Activated CD4-positive, CD25-positive, alpha-beta regulatory T cell treated with anti-CD3 and anti-CD28 coated beads, Interleukin-2, amount 50 U/mL, for 16 hours (primary cell): Measurements from ENCODE around the gene AIFM1.

Experiments used
- DNase-seq: peaks from one replicate; pipeline ENCODE4 v3.0.0-alpha.2; 2020; ENCODE audit warnings: low read depth, low spot score

The AIFM1 gene

DNA sequence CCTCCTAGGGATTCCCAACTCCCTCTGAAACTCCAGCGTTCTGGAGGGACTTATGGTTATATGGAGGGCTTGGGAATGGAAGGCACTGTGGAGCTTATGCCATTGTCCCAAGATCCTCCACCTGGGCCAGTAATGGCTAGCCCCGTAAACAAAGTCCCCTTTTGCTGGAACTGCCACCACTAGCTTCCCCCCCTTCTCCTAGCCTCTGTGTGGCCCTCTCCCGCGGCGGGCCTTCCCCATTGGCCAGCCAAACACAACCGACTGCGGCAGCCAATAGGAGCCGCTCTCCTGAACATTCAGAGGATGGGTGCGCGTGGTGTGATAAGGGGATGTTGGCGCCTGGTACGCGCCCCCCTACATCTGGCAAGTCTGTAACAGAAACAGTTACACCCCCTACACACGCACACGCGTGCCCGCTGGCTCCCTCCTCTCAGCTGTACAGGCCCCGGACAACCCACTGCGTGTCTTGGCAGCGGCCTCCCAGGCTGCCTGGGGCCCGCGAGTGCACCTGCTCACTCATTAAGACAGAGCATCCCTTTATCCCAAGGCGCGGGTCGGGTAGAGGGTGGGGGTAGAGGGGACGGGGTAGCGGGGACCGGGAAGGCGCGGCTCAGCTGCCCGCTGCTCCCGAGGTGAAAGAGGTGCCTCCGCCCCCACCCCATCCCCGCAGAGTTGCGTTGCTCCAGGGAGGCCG, 5.3 kb upstream of the AIFM1 start:
- no peak for DNase-seq

DNA sequence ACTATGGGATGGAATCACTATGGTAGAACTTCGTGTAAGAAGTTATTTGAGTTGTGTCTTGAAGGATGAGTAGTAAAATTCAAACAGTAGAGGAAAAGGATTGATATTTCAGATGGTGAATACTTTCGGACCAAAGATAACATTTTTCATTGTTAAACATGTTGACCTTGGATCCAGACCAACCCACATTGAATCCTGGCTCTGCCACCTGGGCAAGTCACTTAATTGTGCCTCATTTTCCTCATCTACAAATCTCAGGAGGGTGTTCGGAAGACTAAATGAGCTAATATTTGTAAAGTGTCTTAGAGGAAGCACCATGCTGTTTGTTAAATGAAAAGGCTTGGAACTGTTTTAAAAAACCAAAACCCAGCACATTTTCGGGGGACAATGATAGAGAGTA, 1.4 kb upstream of the AIFM1 start:
- DNase-seq = no peak

DNA sequence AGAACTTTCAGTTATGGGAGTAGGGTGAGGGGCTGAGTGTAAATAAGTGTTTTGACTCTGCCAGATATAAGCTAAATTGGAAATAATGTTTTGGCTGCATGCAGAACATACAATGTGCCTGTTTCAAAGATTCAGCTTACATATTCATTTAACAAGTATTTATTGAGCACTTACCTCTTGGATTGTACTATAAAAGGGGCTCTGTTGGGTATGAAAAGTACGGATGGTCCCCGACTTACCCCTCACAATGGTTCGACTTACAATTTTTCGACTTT, 799 bp upstream of the AIFM1 start:
- no peak for DNase-seq

DNA sequence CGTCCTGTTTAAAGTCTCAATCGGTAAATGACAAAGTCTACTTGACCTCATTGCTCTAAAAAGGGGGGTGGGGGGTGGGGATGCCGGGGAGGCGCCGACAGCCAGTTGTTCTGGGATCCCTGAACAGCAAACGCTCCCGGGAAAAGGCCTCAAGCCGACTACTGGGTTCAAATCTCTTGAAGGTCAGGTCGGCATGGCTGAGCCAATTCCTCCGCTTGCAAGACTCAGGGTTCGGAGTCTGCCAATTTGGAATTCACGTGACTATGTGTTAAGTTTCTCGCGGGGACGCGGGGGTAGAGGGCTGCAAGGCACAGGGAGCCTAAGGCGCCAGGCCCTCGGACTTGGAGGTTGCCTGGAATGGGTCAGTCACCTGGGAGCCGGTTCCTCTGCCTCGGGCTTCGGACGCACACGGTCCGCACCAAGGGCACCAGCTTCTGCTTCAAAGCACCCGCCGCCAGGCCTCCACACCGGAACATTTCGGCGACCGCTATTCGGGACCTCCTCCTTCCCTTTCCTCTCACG, 399 bp downstream of the AIFM1 start:
- DNase-seq = no peak

DNA sequence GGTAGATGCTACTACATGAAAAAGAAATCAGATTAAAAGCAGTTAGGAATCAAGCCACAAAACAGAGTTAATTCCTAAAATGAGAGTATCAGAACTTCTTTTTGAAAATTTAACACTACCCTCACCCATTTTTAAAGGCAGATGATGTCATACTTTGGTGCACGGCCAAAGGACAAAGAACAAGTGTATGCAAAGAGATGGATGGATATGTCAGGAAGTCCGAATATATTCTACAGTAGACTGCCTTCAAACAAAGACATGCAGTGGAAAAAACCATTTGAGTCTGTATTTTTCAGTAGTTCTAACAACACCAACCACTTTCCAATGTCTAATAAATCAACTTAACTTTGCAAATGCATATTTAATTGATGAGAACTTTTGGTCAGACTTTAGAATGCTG, 2.2 kb downstream of the AIFM1 start:
- DNase-seq = no peak

DNA sequence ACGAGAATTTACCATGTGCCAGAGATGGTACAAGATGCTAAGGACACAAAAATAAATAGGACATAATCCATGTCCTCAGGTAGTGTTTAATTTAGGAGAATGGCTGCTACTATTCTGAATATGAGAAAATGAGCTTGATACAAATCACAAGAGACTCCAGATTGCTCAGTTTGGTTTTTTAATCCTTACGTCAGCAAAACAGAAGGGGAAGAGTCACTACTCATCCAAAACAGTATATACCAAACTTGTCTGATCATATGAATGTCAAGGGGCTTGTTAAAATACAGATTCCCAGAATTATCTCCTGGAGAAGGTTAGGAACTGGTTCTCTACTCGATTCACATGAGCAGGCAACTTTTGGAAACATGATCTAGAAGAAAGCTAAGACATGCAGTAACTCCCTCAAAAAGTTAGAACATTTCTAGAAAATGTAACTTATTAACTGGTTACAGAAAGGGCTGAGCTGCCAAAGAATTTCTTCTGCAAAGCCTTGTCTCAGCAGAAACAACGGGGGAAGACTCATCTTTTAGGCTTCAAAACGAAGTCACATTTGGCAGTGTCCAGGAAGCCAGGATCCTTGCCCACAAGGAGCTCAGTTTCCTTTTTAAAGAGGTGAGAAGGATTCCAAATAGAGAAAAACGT, 3.4 kb downstream of the AIFM1 start:
- DNase-seq = no peak

DNA sequence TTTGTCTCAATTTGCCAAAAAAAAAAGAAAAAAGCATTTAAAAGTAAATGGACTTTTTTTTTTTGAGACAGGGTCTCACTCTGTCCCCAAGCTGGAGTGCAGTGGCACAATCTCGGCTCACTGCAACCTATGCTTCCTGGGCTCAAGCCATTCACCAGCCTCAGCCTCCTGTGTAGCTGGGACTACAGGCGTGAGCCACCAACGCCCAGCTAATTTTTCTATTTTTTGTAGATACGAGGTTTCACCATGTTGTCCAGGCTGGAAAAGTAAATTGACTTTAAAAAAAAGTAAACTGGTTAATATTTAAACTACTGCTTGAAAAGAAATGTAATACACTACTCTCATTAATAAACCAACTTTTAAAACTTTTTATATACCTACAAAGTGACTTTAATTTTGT, 5.9 kb downstream of the AIFM1 start:
- no peak for DNase-seq

DNA sequence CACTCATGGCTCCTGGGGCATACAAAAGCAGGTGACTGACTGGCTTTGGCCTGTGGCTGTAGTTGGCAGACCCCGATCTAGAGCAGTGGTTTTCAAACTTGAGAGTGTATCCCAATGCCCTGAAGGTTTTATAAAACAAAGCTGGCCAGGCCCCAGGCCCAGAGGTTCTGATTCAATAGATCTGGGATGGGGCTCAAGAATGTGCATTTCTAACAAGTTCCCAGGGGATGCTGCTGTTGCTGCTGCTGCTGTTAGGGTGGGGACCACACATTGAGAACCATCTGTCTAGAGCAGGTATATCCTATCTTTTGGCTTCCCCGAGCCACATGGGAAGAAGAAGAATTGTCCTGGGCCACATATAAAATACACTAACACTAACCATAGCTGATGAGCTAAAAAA, 7.3 kb downstream of the AIFM1 start:
- no peak for DNase-seq

DNA sequence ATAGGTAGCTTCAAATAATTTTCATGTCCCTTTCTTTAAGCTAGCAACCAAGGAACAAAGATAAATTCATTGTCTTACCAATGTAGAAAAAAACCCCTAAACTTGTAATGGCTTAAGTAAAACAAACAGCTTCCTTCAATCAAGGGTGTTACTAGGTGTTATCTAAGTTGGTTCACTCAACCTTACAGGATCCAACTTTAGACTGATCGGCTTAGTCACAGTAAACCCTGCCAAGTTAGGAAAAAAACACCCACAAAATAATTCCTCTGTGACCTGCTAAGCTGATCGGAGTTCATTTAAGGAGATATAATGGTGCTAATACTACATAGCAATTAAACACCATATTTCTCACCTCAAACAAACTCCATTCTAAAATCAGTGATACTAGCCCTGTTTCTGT, 10.1 kb downstream of the AIFM1 start:
- DNase-seq = no peak

DNA sequence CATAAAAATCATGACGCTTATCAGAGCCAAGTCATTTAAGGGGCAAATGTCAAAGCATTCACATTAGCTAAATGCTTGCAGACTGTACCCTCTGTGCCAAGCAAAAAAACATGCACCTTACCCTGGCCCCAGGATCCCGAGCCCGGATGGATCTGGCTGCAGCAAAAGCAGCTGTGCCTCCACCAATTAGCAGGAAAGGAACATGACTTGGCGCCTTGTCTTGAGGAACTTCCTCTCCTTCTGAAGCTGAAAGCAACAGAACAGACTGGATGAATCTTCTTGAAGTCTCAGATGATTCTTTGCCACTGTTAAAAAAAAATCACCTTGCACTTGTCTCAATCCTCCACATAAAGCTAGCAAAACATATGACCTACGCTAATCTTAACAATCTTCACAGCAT, 18.0 kb downstream of the AIFM1 start:
- DNase-seq = no peak

DNA sequence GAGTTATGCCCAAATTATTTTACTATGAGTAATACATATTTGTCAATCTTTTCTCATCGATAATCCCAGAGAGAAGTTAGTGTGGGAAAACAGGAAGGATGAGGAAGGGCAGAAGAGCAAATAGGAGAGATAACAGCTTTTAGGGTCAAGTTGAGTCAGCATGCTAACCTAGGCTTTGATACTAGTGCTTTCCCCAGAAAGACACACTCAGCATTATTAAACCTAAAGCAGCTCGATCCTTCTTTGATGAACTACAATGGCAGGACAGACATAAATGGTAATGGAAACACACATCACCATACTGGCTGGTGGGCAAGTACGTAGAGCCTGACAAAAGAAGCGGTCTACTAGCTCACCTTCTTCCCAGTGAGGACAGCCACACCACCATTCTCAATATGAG, 20.5 kb downstream of the AIFM1 start:
- no peak for DNase-seq

DNA sequence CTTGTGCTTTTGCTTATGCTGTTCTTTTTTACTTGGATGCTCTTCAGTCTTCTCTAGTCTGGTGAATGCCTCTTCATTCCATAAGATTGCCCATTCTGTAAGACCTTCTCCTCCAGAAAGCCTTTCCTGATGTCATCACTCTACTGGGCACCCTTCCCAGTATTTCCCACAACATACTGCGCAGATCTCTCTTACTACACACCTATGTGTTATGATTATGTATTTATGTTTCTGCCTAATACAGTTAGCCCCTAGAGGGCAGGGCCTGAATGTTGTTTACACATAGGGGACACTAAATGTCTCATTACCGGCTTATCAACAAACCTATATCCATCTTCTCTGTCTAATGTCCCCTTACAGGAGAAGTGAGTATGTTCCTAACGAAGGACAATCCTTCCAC, 21.1 kb downstream of the AIFM1 start:
- DNase-seq = no peak

DNA sequence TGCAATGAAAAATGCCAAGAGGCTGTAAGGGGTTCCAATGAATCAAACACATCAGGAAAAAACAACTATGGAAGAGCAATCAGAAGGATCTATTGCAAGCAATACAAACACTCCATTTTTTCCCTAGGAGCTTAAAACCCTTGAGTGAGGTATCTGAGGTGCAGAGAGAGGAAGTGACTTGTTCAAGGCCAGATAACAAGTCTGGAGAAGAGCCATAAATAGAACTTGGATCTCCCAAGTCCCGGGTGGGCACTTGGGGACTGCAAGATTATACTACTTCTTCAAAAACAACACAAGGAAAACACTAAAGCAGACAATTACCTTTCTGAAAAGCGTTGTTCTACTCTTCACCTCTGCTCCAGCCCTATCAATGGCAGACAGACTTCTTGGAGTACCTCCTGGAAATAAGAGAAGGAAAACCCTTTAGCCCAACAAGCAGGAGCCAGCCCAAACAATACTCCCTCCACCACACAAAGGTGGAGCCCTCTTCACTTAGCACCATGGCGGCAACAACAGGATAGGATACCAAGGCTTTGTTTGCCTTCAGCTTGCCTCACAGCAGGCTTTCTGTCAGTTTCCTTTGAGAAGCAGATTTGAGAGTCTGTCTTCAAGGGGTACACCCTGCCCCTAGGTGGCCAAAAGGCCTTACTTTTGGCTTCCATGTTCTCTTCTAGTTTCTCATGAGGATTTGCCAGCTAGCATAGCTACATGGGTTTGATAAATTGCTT, 26.0 kb downstream of the AIFM1 start:
- no peak for DNase-seq

DNA sequence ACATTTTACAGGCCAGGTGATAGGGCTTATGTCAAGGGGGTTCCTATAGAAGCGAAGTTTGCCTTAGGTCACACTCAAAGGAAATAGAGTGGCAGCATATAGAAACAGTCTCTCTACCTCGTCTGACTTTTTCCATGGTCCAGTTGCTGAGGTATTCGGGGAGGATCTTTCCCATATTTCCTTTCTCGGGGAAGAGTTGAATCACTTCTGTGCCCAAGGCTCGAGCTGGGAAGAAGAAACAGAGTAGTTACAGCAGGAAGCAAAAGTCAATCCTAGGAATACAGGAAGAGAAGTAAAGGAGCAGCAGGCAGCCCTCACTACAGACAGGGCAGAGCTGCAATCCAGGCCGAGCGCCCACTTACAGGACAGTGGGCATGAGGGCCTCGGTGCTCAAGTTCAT, 28.7 kb downstream of the AIFM1 start:
- DNase-seq = no peak

DNA sequence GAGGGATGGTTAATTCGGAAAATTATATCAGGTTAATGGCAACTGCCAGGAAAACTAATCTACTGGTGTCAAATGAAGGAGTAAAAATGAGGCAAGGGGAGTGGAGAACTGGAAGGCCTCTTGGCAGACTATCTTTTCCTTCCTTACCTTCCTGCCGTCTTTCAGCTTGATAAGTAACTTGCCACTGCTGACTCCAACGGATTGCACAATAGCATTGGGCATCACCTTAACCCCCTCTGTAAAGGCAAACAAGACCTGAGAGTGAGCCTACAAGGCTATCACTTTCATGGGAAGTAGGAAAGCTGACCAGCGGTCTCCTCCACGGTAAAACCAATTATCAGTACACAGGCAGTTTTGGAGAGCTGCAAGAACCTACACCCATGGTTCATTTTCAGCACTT, 29.1 kb downstream of the AIFM1 start:
- no peak for DNase-seq

DNA sequence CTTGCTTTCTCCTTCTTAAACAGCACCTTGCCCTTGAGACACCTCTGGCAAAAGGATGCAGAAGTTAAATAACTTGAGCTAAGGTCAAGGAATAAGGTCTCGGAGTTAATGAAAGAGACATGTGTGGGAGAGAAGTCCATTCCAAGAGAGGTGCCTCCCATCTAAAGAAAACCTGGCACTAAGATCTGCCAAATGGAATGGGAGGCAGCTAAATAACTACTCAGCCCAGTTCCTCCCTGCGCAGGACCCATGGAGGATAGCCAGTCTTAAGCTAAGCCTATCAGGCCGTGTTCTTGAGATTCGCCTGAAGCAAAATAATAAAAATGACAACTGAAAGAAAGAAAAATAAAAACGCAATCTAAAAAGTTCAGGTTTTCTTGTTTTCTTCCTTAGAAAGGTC, 34.7 kb downstream of the AIFM1 start:
- no peak for DNase-seq

DNA sequence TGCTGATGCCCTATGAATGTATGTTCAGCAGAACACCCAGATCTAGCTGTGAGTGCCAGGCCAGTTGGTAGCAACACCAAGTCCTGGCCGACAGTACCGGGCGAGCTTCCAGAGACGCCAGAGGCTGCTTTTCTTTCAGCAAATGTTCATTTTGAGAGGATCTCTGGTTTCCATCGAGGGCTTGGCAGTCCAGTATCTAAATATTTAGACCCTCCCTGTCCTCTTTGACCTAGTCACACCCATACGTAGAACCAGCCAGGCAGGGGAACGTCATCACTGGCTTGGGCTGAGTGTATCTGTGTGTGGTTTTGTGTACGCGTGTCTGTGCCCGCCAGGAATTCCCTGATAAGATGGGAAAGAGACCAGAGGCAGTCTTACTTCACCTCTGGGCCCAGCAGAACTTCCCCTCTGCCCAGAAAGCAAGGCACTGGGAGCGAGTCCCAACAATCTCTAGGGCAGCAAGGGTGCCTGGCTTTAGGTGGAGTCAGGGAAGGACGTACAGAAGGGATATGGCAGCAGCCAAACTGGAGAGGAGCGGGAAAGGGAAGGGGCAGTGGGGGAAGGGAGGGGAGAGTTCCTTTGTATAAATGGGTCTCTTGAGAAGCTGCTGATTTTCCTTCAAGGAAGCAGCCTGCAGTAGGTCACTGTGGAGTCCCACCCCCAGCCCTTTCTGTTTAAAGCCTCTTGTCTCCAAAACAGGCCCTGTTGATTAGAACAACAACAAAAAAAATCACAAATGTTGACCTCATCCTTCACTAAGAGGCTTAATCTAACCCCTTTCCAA, 40.4 kb downstream of the AIFM1 start:
- no peak for DNase-seq

DNA sequence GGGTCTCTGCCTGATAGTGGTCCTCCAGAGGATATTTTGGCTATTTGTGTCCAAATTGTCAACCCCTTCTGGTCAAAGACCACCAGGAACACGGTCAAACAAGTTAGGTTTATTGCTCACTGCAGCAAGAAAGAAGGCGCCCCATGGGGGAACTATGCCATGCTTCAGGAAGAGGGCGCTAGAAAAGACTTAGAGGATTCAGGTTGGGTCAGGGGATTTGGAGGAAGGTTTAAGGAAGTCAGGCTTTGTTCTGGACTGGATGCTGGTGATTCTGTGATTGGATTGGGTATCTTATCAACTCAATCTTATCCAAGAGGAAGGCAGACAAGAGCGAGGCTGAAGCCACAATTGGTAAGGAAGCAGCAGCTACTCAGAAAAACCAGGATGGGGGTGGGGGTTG, 41.1 kb downstream of the AIFM1 start:
- DNase-seq = no peak

DNA sequence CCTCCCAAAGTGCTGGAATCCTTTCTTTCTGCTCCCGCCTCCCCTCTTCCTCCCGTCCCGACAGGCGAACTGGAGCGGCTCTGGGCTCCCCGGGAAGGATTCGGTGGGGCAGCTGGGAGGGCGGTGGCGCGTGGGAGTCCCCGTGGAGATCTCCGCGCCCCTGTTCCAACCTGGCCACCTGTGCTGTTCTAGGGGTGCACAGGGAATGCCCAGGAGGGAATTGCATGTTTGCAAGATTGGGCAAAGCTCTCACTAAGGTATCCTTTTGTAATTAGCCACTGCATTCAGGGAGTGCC, 44.2 kb downstream of the AIFM1 start:
- DNase-seq = no peak

DNA sequence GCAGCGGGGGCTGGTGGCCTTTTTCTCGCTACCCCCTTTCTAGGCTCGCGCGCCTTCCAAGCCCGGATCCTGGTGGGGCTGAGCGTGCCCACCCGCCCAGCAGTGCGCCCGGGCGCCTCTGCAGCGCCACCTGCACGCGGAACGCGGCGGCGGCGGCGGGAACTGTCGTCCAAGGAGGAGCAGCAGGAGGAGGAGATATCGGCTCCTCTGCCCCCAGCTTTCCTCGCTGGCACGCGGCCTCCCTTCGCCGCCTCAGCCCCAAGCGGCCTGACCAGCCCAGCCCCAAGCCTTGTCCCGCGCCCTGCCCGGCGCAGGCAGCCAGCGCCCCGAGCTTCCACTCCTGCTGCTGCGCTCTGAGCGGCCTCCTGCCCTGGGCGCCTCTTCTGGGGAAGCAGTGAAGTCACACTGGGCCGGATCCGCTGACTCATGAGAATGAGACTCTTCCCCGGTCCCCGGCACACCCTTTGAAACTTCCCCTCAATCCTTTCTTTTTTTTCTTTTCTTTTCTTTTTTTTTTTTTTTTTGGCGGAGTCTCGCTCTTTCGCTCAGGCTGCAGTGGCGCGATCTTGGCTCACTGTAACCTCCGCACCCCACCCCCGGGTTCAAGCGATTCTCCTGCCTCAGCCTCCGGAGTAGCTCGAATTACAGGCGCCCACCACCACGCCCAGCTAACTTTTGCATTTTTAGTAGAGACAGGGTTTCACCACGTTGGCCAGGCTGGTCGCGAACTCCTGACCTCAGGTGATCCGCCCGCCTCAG, 44.7 kb downstream of the AIFM1 start:
- peak; percentile 30 for DNase-seq

DNA sequence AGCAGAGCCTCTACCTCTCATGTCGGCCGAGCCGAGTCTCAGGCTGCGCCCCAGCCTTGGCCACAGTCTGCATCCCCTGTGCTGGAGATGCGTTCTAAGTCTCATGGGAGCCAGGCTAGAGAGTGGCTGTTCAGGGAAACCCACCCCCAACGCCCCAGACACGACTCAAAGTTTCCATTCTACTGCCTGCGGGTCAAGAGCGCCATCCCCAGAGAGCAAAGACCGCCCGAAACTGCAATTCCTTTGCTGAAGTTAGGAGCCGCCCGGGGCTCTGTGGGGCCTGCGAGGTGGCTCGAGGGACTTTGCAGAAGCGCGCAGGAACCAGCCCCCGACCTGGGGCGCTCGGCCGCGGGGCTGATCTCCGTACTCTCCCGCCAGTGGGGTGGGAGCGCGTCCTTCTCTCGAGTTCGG, 45.3 kb downstream of the AIFM1 start:
- DNase-seq = no peak
